Mammary epithelial cell (primary cell): ENCODE measurements around the gene FAT3.

Experiments used
- CTCF ChIP-seq, 2 donors: IDR thresholded peaks in 1 of 2; conservative IDR thresholded peaks in 1 of 2; 2 replicates each; pipeline ENCODE4 v1.5.1; 2011 to 2012; ENCODE audit warnings: inconsistent platforms in 2 of 2, low read length in 2 of 2, mild to moderate bottlenecking in 2 of 2, control low read depth in 1 of 2, low read depth in 1 of 2; ENCODE audit not compliant: insufficient read depth in 1 of 2; ENCODE audit errors: extremely low read depth in 1 of 2
- EZH2 ChIP-seq: IDR thresholded peaks from 2 replicates; pipeline ENCODE4 v1.6.1; 2012; ENCODE audit warnings: low read length, inconsistent platforms, borderline replicate concordance

GRCh38 chr11:92180226-92180625 lies 44.4 kb upstream of the FAT3 start:
- TF ChIP-seq CTCF (conservative IDR thresholded peaks at IDR 0.05 in 1 of 2, IDR thresholded peaks at IDR 0.05 in 1 of 2; ENCODE audit: extremely low read depth in 1 of 2, insufficient read depth in 1 of 2, low read depth in 1 of 2, low read length in 2 of 2) (no peak), EZH2 (no peak)
